AG04450 (cell line): ENCODE results near the gene KCNN1. TPM values are rescaled to one million over a fixed set of nuclear protein-coding genes. Genes with fewer than 3 reads are reported as not detected.
A peak's percentile ranks its signal among the peaks of the same experiment; 100 is the strongest.

Source experiments
- CTCF ChIA-PET: fragments of 300-600, 350-600 bp; formaldehyde crosslinking; extraction: SDS; loops from one replicate; lab custom pipeline; 2022; ENCODE audit warnings: antibody characterized with exemption, inconsistent platforms; lab: Charles Lee
- POLR2A ChIA-PET: fragments of 350-600 bp; formaldehyde crosslinking; extraction: SDS; loops from one replicate; lab custom pipeline; 2021; ENCODE audit warnings: antibody characterized with exemption, inconsistent platforms; lab: Yijun Ruan, JAX
- DNase-seq: peaks from one replicate; pipeline ENCODE4 v3.0.0-alpha.2; 2011; ENCODE audit warnings: low read depth, low spot score
- H3K27ac ChIP-seq: one replicate; pipeline ENCODE4 v1.5.1; 2012; ENCODE audit warnings: low read depth, low read length, control low read depth
- H3K27me3 ChIP-seq: one replicate; pipeline ENCODE4 v1.6.0; 2012; ENCODE audit warnings: low read length; ENCODE audit not compliant: control insufficient read depth, insufficient read depth
- H3K4me3 ChIP-seq: 2 replicates; pipeline ENCODE4 v1.5.1; 2011; ENCODE audit warnings: mild to moderate bottlenecking, low read depth, low read length, control low read depth
- H3K9me3 ChIP-seq: 2 replicates; pipeline ENCODE4 v1.5.1; 2012; ENCODE audit warnings: low read length; ENCODE audit not compliant: control insufficient read depth, insufficient read depth
- CTCF ChIP-seq: IDR thresholded peaks from 2 replicates; pipeline ENCODE4 v1.5.1; 2011; ENCODE audit warnings: low read depth, low read length, control low read depth, inconsistent platforms
- polyA plus RNA-seq: library from polyadenylated mRNA; depleted of rRNA; stranded (reverse); fragments of >200 nt; gene quantifications from 2 replicates; pipeline ENCODE4 v1.2.3, GENCODE V29; 2011

The KCNN1 gene
- polyA plus RNA-seq, 1 experiment: 0.07 TPM

- ChIA-PET CTCF (interaction anchor here (1.0 to 6.7 kb wide), 4 partner anchors 10 to 48 kb away, joined by 3 to 84 read pairs (median 4); partner anchors contain the start of gene CCDC124), POLR2A (interaction anchor here (0.6 to 1.0 kb wide), 3 partner anchors 10 to 395 kb away, joined by 5 to 8 read pairs (median 6); partner anchors contain the start of gene CCDC124)
- Histone ChIP-seq H3K27me3 (peaks cover 39% of the 10 kb centered on the region), H3K27ac (no peak overlapping the region), H3K9me3 (no peaks in the 10 kb centered on the region; the same call in 1 of the 2 replicates), H3K4me3 (peak overlapping the region; percentile 61)
- DNase-seq: peak; percentile 70
- no peak for TF ChIP-seq CTCF
Measured at GRCh38 chr19:17947815-17948513, 18.9 kb upstream of the KCNN1 start.

GRCh38 chr19:17948514-17948900, 18.4 kb upstream of the KCNN1 start:
- peaks cover 44% of the 10 kb centered on the region for H3K27me3 ChIP-seq
- no peaks in the 10 kb centered on the region; the same call in 1 of the 2 replicates for H3K9me3 ChIP-seq
- no peak for DNase-seq
- TF ChIP-seq CTCF: no peak
- H3K27ac ChIP-seq: no peak overlapping the region
- H3K4me3 ChIP-seq: peak overlapping the region; percentile 60
- ChIA-PET CTCF (interaction anchor here (1.0 to 1.4 kb wide), 2 partner anchors 10 to 16 kb away, joined by 3 to 5 read pairs; partner anchors contain the start of gene CCDC124), POLR2A (no interaction called here)

- H3K4me3 ChIP-seq: no peak overlapping the region
- DNase-seq: no peak
- peaks cover 50% of the 10 kb centered on the region for H3K27me3 ChIP-seq
- ChIA-PET POLR2A (no interaction called here), CTCF (interaction anchor here (0.9 to 1.4 kb wide), 3 partner anchors 11 to 17 kb away, joined by 3 to 5 read pairs (median 3); partner anchors contain the start of gene CCDC124)
- no peaks in the 10 kb centered on the region; the same call in 1 of the 2 replicates for H3K9me3 ChIP-seq
- no peak for TF ChIP-seq CTCF
- H3K27ac ChIP-seq: no peak overlapping the region
Measured at GRCh38 chr19:17948931-17949930, 17.7 kb upstream of the KCNN1 start.

- no peak for TF ChIP-seq CTCF
- Histone ChIP-seq H3K27me3 (peaks cover 52% of the 10 kb centered on the region), H3K4me3 (no peak overlapping the region), H3K27ac (no peak overlapping the region), H3K9me3 (no peaks in the 10 kb centered on the region; the same call in 1 of the 2 replicates)
- ChIA-PET CTCF (interaction anchor here (0.6 to 0.9 kb wide), 2 partner anchors 17 to 46 kb away, joined by 3 to 4 read pairs; partner anchors contain the start of gene CCDC124), POLR2A (no interaction called here)
- DNase-seq: no peak
Measured at GRCh38 chr19:17949956-17950309, 17.0 kb upstream of the KCNN1 start.
